Mesodermal cell (in vitro differentiated cells): ENCODE measurements around the gene STIM1.
"Not testable (repeated sequence)": the region's sequence is repeated elsewhere in the genome, so short reads cannot be mapped to it uniquely, and the experiment has no call there.

ENCODE experiments used
- H3K27ac ChIP-seq: 2 replicates; pipeline ENCODE4 v1.7.0; 2013; ENCODE audit warnings: mild to moderate bottlenecking, low read depth, low read length, moderate library complexity; ENCODE audit not compliant: severe bottlenecking
- H3K36me3 ChIP-seq: 2 replicates; pipeline ENCODE4 v1.7.1; 2013; ENCODE audit warnings: mild to moderate bottlenecking, low read length, moderate library complexity; ENCODE audit not compliant: control insufficient read depth, insufficient read depth
- H3K4me1 ChIP-seq: one replicate; pipeline ENCODE4 v1.7.1; 2013; ENCODE audit warnings: mild to moderate bottlenecking, low read length; ENCODE audit not compliant: insufficient read depth, control insufficient read depth, poor library complexity, severe bottlenecking
- H3K4me3 ChIP-seq: 2 replicates; pipeline ENCODE4 v1.7.0; 2013; ENCODE audit warnings: low read length, control low read depth, mild to moderate bottlenecking; ENCODE audit not compliant: insufficient read depth, poor library complexity, severe bottlenecking; ENCODE audit errors: extremely low read depth
- H3K9me3 ChIP-seq: 2 replicates; pipeline ENCODE4 v1.7.1; 2013; ENCODE audit warnings: mild to moderate bottlenecking, low read length, moderate library complexity; ENCODE audit not compliant: control insufficient read depth
- WGBS, 2 experiments: methylation state at CpG; one replicate each; pipeline ENCODE4 v1.1.5; 2013; ENCODE audit warnings: missing lambda C conversion rate in 2 of 2; ENCODE audit not compliant: insufficient coverage in 2 of 2; 5-methylcytosine and 5-hydroxymethylcytosine counted together

Gene STIM1

DNA sequence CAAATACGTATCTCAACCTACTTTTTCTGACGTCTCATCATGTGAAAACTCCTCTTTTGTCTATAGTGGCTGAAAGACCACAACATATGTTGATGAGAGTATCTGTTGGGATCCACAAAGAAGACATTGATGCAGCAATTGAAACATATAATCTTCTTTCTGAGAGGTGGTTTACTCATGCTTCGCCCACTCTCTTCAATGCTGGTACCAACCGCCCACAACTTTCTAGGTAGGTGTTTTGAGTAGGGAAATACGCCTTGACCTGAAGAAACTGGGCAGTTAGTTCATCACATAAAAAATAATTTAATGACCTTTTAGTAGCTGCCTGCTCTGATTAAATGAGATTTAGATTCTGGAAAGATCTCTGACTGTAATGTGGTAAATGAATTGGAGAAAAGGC, 256.4 kb downstream of the STIM1 start:
- WGBS, 2 experiments, result 82 to 100% methylated on average over 2 of the region's 5 CpGs
- Histone ChIP-seq H3K4me1 (no peaks in the 10 kb centered on the region), H3K9me3 (no peaks in the 10 kb centered on the region), H3K4me3 (no peak overlapping the region), H3K36me3 (peaks cover 83% of the 10 kb centered on the region), H3K27ac (no peak overlapping the region)

DNA sequence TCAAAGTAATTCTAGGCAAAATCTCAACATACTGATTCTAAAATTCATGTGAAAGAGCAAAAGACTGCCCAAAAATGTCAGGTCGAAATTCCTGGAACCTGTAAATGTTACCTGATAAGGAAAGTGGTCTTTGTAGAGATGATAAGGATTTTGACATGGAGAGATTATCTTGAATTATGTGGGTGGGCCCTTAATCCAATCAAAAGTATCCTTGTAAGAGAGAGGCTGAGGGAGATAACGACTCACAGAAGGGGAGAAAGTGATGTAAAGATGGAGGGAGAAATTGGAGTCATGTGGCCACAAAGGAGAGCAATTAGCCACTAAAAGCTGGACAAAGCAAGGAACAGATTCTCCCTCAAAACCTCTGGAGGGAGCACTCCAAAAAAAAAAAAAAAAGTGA, 259.7 kb downstream of the STIM1 start:
- no peak overlapping the region for H3K27ac ChIP-seq
- no peaks in the 10 kb centered on the region for H3K9me3 ChIP-seq
- no peaks in the 10 kb centered on the region for H3K4me1 ChIP-seq
- WGBS, 2 experiments, result 85 to 97% methylated on average over 2 of the region's 2 CpGs
- H3K4me3 ChIP-seq, result no peak overlapping the region
- H3K36me3 ChIP-seq, result peaks cover 70% of the 10 kb centered on the region

DNA sequence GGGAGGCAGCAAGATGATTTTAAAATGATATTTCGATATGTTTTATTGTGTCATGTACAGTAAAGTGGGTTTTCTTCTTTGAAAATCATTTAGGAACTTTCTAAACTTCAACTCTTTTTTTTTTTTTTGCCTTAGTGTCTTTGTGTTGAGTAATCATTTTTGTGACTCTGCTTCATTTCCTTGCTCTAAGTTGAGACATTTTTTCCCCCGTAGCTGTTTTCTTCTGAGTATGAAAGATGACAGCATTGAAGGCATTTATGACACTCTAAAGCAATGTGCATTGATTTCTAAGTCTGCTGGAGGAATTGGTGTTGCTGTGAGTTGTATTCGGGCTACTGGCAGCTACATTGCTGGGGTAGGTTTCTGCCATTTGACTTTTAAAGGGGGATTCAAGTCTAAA, 262.6 kb downstream of the STIM1 start:
- H3K27ac ChIP-seq, result no peak overlapping the region

DNA sequence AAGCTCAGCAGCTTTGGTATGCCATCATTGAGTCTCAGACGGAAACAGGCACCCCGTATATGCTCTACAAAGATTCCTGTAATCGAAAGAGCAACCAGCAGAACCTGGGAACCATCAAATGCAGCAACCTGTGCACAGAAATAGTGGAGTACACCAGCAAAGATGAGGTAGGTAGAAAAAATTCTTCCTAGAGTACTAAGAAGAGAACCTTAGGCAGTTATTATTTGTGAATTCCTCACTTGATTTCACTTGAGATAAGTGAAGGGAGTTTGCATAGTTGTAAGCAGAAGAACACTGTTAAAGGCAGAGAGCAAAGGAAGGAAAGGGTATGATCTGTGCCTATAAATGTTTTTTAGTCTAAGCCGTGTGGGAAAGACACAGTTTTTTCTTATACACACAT, 267.8 kb downstream of the STIM1 start:
- 100% methylated on average over 3 of the region's 4 CpGs for WGBS, 2 experiments
- H3K36me3 ChIP-seq, result peaks cover 78% of the 10 kb centered on the region
- no peaks in the 10 kb centered on the region for H3K4me1 ChIP-seq
- H3K9me3 ChIP-seq, result no peaks in the 10 kb centered on the region
- H3K27ac ChIP-seq, result no peak overlapping the region
- no peak overlapping the region for H3K4me3 ChIP-seq

More for the DNA sequence above, 262.6 kb downstream of the STIM1 start:
- Histone ChIP-seq H3K36me3 (peaks cover 68% of the 10 kb centered on the region), H3K9me3 (no peaks in the 10 kb centered on the region), H3K4me1 (no peaks in the 10 kb centered on the region), H3K4me3 (no peak overlapping the region)
- WGBS, 2 experiments, result 86 to 100% methylated on average over 1 to 2 of the region's 3 CpGs

DNA sequence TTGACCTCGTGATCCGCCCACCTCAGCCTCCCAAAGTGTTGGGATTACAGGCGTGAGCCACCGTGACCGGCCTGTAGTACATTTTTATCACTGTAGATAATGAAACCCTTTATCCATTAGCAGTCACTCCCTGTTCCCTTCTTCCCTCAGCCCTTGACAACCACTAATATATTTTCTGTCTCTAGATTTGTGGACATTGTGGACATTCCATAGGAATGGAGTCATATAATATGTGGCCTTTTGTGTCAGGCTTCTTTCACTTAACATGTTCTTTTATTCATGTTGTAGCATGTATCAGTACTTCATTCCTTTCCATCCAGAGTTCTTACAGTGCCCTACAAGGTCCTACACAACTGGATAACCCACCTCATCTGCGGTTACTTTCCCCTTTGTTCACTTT, 269.7 kb downstream of the STIM1 start:
- no peaks in the 10 kb centered on the region for H3K9me3 ChIP-seq
- peaks cover 78% of the 10 kb centered on the region for H3K36me3 ChIP-seq
- H3K27ac ChIP-seq, result no peak overlapping the region

DNA sequence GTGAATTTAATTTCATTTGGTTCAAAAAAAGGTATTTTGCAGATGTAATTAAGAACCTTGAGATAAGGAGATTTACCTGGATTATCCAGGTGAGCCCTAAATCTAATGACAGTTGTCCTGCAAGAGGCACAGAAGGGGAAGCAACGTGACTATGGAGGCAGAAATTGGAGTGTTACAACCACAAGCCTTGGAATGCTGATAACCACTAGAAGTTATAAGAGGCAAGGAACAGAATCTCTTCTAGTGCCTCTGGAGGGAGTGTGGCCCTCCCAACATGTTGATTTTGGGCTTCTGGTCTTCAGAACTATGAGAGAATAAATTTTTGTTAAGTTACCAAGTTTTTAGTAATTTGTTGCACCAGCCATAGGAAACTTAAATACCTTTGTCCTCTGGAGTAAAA, 271.9 kb downstream of the STIM1 start:
- peaks cover 76% of the 10 kb centered on the region for H3K36me3 ChIP-seq

More for the DNA sequence above, 269.7 kb downstream of the STIM1 start:
- WGBS, 2 experiments, result 97% methylated on average over 3 to 6 of the region's 6 CpGs
- Histone ChIP-seq H3K4me1 (no peaks in the 10 kb centered on the region), H3K4me3 (no peak overlapping the region)

DNA sequence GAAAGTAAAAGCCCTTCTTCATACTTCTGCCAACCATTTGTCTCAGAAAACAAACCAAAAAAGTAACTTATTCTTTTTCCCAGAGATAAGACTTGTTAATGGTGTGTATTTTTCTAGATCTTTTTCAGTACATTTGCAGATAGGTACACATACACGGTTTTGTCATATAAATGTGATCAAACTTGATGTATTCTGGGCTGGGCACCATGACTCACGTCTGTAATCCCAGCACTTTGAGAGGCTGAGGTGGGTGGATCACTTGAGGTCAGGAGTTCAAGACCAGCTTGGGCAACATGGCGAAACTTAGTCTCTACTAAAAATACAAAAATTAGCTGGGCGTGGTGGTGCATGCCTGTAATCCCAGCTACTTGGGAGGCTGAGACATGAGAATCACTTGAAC, 274.8 kb downstream of the STIM1 start:
- H3K36me3 ChIP-seq, result peaks cover 80% of the 10 kb centered on the region
- WGBS, 2 experiments, result 89 to 90% methylated on average over 2 to 3 of the region's 4 CpGs
- not testable (repeated sequence) for H3K9me3 ChIP-seq, H3K27ac ChIP-seq, H3K4me1 ChIP-seq, H3K4me3 ChIP-seq

More for the DNA sequence above, 271.9 kb downstream of the STIM1 start:
- Histone ChIP-seq H3K9me3 (no peaks in the 10 kb centered on the region), H3K4me1 (no peaks in the 10 kb centered on the region), H3K4me3 (no peak overlapping the region), H3K27ac (no peak overlapping the region)
- 86 to 100% methylated on average over 1 of the region's 1 CpG for WGBS, 2 experiments

DNA sequence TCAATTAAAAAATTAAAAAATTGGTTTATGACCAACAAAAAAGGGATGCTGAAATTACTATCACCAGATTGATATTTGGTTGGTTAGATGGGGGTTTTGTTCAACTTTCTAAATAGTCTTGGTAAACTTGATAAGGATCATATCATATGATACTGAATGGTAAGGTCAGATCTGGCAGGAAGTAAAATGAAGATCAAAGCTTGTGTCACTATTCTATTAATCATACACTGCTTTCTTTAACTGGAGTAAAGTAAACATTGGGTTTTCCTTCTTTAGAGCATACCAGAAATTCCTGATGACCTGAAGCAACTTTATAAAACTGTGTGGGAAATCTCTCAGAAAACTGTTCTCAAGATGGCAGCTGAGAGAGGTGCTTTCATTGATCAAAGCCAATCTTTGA, 279.3 kb downstream of the STIM1 start:
- Histone ChIP-seq H3K4me3 (no peak overlapping the region), H3K4me1 (no peaks in the 10 kb centered on the region), H3K9me3 (peaks cover 4% of the 10 kb centered on the region), H3K27ac (no peak overlapping the region), H3K36me3 (peaks cover 72% of the 10 kb centered on the region)

DNA sequence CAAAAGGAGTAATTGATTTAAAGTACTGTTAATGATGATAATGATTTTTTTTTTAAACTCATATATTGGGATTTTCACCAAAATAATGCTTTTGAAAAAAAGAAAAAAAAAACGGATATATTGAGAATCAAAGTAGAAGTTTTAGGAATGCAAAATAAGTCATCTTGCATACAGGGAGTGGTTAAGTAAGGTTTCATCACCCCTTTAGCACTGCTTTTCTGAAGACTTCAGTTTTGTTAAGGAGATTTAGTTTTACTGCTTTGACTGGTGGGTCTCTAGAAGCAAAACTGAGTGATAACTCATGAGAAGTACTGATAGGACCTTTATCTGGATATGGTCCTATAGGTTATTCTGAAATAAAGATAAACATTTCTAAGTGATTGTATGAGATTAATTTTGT, 283.0 kb downstream of the STIM1 start:
- Histone ChIP-seq H3K36me3 (peaks cover 66% of the 10 kb centered on the region), H3K4me3 (no peak overlapping the region), H3K4me1 (no peaks in the 10 kb centered on the region), H3K9me3 (peaks cover 6% of the 10 kb centered on the region), H3K27ac (no peak overlapping the region)
- 100% methylated on average over 1 of the region's 1 CpG; no CpG with 5 or more reads in 1 of the 2 experiments for WGBS, 2 experiments

DNA sequence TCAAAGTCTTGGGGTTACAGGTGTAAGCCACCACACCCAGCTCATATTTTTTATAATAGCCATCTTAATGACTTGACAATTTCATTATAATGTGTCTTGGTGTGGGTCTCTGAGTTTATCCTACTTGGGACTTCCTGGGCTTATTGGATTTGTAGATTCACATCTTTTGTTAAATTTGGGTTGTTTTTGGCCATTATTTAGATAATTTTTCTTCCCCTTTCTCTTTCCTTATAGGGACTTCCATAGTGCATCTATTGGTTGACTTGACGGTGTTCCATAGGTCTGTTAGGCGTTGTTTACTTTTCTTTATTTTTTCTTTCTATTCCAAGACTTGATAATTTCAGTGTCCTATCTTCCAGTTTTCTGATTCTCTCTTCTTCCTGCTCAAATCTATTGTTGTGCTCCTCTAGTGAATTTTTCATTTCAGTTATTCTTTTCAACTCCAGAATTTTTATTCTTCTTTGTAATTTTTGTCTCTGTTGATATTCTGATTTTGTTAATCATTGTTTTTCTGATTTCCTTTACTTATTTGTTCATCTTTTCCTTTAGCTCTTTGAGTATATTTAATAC, 284.7 kb downstream of the STIM1 start:
- peaks cover 50% of the 10 kb centered on the region for H3K36me3 ChIP-seq
- H3K9me3 ChIP-seq, result peaks cover 6% of the 10 kb centered on the region
- no peak overlapping the region for H3K4me3 ChIP-seq
- H3K27ac ChIP-seq, result no peak overlapping the region
- WGBS, 2 experiments, result 86 to 100% methylated on average over 1 to 2 of the region's 2 CpGs
- no peaks in the 10 kb centered on the region for H3K4me1 ChIP-seq
